Panc1 (cell line): ENCODE data around the gene EPHA6.

Experiments used
- POLR2AphosphoS5 ChIP-seq: IDR thresholded peaks from 2 replicates; pipeline ENCODE4 v1.6.1; 2012; ENCODE audit warnings: mild to moderate bottlenecking, low read depth, low read length, moderate library complexity
- SIN3A ChIP-seq: IDR thresholded peaks from 2 replicates; pipeline ENCODE4 v1.6.1; 2012; ENCODE audit warnings: low read depth, mild to moderate bottlenecking, low read length, moderate library complexity, borderline replicate concordance; ENCODE audit not compliant: insufficient read depth
- TCF7L2 ChIP-seq: IDR thresholded peaks from 2 replicates; pipeline ENCODE4 v1.6.1; 2011; ENCODE audit warnings: mild to moderate bottlenecking, low read depth, low read length, inconsistent platforms
- TF ChIP-seq, protein P1 (sequence below): fragments of 450-650 bp; IDR thresholded peaks from 2 replicates; pipeline ENCODE4 v1.5.1; 2017; ENCODE audit warnings: mild to moderate bottlenecking
- TF ChIP-seq, protein P2 (sequence below), 2 experiments: IDR thresholded peaks; 2 replicates each; pipeline ENCODE4 v1.6.1; 2011 to 2012; ENCODE audit warnings: low read depth in 2 of 2, control low read depth in 1 of 2, low read length in 1 of 2, mild to moderate bottlenecking in 1 of 2, moderate library complexity in 1 of 2; ENCODE audit not compliant: insufficient read depth in 1 of 2

DNA sequence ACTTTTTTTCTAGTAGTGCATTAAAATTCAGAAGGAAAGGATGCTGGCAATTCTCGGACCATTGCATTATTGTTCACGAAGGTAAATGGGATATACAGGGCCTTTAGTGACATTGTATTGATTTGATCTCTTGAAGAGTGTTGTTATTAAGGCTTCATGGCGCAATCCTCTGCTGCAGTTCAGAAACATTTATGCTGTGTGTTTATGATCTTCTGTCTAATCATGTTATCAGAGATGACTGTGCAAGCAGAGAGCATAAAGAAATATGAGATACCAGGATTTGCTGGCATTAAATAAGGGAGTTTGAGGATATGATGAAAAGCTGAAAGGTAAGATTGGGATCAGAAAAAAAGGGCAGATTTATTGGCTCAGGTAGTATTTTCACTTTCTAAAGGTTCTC is 180.6 kb downstream of the EPHA6 start:
- TF ChIP-seq, protein P1, sequence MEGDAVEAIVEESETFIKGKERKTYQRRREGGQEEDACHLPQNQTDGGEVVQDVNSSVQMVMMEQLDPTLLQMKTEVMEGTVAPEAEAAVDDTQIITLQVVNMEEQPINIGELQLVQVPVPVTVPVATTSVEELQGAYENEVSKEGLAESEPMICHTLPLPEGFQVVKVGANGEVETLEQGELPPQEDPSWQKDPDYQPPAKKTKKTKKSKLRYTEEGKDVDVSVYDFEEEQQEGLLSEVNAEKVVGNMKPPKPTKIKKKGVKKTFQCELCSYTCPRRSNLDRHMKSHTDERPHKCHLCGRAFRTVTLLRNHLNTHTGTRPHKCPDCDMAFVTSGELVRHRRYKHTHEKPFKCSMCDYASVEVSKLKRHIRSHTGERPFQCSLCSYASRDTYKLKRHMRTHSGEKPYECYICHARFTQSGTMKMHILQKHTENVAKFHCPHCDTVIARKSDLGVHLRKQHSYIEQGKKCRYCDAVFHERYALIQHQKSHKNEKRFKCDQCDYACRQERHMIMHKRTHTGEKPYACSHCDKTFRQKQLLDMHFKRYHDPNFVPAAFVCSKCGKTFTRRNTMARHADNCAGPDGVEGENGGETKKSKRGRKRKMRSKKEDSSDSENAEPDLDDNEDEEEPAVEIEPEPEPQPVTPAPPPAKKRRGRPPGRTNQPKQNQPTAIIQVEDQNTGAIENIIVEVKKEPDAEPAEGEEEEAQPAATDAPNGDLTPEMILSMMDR = no peak
- TF ChIP-seq TCF7L2 (no peak), POLR2AphosphoS5 (no peak), SIN3A (no peak)
- TF ChIP-seq, protein P2, sequence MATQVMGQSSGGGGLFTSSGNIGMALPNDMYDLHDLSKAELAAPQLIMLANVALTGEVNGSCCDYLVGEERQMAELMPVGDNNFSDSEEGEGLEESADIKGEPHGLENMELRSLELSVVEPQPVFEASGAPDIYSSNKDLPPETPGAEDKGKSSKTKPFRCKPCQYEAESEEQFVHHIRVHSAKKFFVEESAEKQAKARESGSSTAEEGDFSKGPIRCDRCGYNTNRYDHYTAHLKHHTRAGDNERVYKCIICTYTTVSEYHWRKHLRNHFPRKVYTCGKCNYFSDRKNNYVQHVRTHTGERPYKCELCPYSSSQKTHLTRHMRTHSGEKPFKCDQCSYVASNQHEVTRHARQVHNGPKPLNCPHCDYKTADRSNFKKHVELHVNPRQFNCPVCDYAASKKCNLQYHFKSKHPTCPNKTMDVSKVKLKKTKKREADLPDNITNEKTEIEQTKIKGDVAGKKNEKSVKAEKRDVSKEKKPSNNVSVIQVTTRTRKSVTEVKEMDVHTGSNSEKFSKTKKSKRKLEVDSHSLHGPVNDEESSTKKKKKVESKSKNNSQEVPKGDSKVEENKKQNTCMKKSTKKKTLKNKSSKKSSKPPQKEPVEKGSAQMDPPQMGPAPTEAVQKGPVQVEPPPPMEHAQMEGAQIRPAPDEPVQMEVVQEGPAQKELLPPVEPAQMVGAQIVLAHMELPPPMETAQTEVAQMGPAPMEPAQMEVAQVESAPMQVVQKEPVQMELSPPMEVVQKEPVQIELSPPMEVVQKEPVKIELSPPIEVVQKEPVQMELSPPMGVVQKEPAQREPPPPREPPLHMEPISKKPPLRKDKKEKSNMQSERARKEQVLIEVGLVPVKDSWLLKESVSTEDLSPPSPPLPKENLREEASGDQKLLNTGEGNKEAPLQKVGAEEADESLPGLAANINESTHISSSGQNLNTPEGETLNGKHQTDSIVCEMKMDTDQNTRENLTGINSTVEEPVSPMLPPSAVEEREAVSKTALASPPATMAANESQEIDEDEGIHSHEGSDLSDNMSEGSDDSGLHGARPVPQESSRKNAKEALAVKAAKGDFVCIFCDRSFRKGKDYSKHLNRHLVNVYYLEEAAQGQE (IDR thresholded peaks at IDR 0.05; ENCODE audit: insufficient read depth in 1 of 2, low read depth in 2 of 2, low read length in 1 of 2) = no peak
